Kidney epithelial cell (primary cell): Measurements from ENCODE around the gene CCNT1. TPM values are rescaled to one million over a fixed set of nuclear protein-coding genes. Genes with fewer than 3 reads are reported as not detected.
"Not testable (repeated sequence)": the region's sequence is repeated elsewhere in the genome, so short reads cannot be mapped to it uniquely, and the experiment has no call there.

Source experiments
- DNase-seq: peaks from one replicate; pipeline ENCODE4 v3.0.0-alpha.2; 2010; ENCODE audit warnings: low read depth
- H3K27me3 ChIP-seq: 2 replicates; pipeline ENCODE4 v1.6.0; 2011; ENCODE audit warnings: low read length; ENCODE audit not compliant: control insufficient read depth, insufficient read depth
- H3K36me3 ChIP-seq: 2 replicates; pipeline ENCODE4 v1.5.1; 2011; ENCODE audit warnings: low read length; ENCODE audit not compliant: control insufficient read depth, insufficient read depth
- H3K4me3 ChIP-seq: 2 replicates; pipeline ENCODE4 v1.5.1; 2011; ENCODE audit warnings: low read depth, mild to moderate bottlenecking, control low read depth, low read length
- total RNA-seq: library from RNA; depleted of rRNA; stranded (reverse); fragments of >200 nt; gene quantifications from 2 replicates; pipeline ENCODE4 v1.2.3, GENCODE V29; 2015
- TF ChIP-seq, protein P1 (sequence below): IDR thresholded peaks from 2 replicates; pipeline ENCODE4 v1.5.1; 2011; ENCODE audit warnings: mild to moderate bottlenecking, moderate library complexity, low read length, control low read depth, inconsistent platforms; ENCODE audit not compliant: insufficient read depth, poor library complexity, severe bottlenecking

CCNT1 gene
- total RNA-seq, 1 donor from 2014 or later = 29.5 TPM

DNA sequence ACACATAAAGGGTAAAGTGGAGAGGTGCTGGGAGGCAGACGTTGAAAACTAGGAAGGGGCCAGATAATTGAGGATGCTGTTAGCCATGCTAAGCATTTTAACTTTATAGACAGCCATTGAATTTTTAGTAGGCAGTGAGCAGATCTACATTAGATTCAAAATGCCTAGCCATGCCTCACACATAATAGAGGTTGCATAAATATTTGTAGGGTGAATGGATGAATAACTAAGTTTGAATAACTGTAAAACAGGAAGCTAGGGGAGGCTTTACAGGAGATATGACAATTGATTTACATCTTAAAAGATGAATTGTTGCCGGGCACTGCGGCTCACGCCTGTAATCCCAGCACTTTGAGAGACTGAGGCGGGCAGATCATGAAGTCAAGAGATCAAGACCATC is 12.3 kb upstream of the CCNT1 start:
- Histone ChIP-seq H3K36me3 (no peaks in the 10 kb centered on the region), H3K27me3 (no peaks in the 10 kb centered on the region), H3K4me3 (no peak overlapping the region)
- no peak for DNase-seq
- TF ChIP-seq, protein P1, sequence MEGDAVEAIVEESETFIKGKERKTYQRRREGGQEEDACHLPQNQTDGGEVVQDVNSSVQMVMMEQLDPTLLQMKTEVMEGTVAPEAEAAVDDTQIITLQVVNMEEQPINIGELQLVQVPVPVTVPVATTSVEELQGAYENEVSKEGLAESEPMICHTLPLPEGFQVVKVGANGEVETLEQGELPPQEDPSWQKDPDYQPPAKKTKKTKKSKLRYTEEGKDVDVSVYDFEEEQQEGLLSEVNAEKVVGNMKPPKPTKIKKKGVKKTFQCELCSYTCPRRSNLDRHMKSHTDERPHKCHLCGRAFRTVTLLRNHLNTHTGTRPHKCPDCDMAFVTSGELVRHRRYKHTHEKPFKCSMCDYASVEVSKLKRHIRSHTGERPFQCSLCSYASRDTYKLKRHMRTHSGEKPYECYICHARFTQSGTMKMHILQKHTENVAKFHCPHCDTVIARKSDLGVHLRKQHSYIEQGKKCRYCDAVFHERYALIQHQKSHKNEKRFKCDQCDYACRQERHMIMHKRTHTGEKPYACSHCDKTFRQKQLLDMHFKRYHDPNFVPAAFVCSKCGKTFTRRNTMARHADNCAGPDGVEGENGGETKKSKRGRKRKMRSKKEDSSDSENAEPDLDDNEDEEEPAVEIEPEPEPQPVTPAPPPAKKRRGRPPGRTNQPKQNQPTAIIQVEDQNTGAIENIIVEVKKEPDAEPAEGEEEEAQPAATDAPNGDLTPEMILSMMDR = no peak

DNA sequence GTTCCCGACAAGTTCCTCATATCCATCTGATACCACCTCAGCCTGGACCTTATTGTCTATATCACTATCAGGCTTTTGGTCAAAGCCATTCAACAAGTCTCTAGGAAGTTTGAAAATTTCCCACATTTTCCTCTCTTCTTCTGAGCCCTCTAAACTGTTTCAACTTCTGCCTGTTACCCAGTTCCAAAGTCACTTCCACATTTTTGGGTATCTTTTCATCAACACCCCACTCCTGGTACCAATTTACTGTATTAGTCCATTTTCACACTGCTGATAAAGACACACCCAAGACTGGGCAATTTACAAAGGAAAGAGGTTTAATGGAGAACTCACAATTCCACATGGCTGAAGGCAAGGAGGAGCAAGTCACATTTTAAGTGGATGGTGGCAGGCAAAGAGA is 4.2 kb upstream of the CCNT1 start:
- H3K36me3 ChIP-seq, H3K27me3 ChIP-seq, DNase-seq, H3K4me3 ChIP-seq: not testable (repeated sequence)

DNA sequence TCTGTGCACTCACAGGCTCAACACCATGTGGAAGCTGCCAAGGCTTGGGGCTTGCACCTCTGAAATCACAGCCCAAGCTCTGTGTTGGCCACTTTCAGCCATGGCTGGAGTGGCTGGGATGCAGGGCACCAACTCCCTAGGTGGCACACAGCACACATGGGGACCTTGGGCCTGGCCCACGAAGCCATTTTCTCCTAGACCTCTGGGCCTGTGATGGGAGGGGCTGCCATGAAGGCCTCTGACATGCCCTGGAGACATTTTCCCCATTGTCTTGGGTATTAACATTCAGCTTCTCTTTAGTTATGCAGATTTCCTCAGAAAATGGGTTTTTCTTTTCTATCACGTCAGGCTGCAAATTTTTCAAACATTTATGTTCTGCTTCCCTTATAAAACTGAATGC is 3.7 kb upstream of the CCNT1 start:
- not testable (repeated sequence) for H3K36me3 ChIP-seq, H3K4me3 ChIP-seq, H3K27me3 ChIP-seq, DNase-seq

DNA sequence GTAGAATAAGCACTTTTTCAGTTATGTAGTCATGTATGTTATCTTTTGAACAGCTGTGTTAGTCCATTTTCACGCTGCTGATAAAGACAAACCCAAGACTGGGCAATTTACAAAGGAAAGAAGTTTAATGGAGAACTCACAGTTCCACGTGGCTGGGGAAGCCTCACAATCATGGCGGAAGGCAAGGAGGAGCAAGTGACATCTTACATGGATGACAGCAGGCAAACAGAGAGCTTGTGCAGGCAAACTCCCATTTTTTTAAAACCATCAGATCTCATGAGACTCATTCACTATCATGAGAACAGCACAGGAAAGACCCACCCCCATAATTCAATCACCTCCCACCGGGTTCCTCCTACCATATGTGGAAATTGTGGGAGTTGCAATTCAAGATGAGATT is 2.5 kb upstream of the CCNT1 start:
- H3K27me3 ChIP-seq, H3K4me3 ChIP-seq, H3K36me3 ChIP-seq, DNase-seq: not testable (repeated sequence)

DNA sequence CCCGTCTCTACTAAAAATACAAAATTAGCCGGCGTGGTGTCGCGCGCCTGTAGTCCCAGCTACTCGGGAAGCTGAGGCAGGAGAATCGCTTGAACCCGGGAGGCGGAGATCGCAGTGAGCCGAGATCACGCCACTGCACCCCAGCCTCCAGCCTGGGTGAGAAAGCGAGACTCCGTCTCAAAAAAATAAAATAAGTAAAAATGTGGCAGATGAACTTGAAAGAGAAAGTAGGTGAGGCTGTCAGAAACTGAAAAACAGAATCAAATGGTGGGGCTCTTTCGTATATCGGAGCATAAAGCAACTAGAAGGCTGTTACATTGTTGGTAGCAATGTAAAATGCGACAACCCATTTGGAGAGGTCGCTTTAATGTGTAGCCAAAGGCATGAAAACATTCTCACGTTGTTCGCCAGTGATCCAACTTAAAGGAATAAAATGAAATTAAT is 767 bp upstream of the CCNT1 start:
- TF ChIP-seq, protein P1 = no peak
- H3K27me3 ChIP-seq = no peaks in the 10 kb centered on the region
- no peak for DNase-seq
- H3K4me3 ChIP-seq = peak overlapping the region; percentile 73
- no peaks in the 10 kb centered on the region for H3K36me3 ChIP-seq

DNA sequence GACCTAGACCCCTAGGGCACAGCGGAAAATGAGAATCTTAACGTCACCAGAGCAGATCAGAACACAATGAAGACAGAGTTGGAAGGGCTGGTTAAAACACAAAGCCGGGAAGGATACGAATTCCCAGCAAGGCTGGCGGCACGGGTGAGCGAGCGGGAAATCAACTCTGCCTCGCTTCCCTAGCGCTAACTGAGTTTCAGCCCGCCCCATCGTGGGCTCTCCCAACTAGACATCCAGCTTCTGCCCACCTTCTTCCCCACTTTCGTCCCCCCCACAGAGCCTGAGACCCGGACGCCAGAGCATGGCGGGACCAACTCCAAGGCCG is 377 bp downstream of the CCNT1 start:
- DNase-seq = no peak
- Histone ChIP-seq H3K36me3 (no peaks in the 10 kb centered on the region), H3K4me3 (peak overlapping the region; percentile 73), H3K27me3 (no peaks in the 10 kb centered on the region)
- TF ChIP-seq, protein P1 = no peak

DNA sequence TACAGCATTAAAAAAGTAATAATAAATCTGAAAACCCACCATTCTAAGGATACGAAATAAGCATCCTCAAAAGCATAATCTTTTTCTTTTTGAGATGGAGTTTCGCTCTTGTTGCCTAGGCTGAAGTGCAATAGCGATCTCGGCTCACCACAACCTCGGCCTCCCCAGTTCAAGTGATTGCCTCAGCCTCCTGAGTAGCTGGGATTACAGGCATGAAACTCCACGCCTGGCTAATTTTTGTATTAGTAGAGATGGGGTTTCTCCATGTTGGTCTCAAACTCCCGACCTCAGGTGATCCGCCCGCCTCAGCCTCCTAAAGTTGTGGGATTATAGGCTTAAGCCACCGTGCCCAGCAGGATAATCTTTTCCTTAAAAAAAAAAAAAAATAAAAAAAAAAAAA is 4.3 kb downstream of the CCNT1 start:
- no peaks in the 10 kb centered on the region for H3K36me3 ChIP-seq
- no peak for DNase-seq

DNA sequence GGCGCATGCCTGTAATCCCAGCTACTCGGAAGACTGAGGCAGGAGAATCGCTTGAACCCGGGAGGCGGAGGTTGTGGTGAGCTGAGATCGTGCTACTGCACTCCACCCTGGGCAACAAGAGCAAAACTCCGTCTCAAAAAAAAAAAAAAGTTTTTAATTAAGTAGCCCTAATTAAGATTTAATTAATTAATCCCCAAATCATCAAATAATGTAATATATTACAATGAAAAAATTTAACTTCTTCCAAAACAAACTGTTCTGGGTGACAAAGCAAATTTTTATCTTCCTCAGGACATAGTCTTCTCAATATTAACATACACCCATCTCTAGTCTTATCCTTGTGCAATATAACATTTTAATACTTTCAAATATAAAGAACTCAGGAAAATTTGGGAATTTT is 17.7 kb downstream of the CCNT1 start:
- not testable (repeated sequence) for H3K4me3 ChIP-seq, H3K36me3 ChIP-seq, DNase-seq, H3K27me3 ChIP-seq

More for the DNA sequence above, 4.3 kb downstream of the CCNT1 start:
- Histone ChIP-seq H3K27me3 (no peaks in the 10 kb centered on the region), H3K4me3 (no peak overlapping the region)
- TF ChIP-seq, protein P1 = no peak
